ENCODE data around the gene SPACA9.

Gene SPACA9

DNA sequence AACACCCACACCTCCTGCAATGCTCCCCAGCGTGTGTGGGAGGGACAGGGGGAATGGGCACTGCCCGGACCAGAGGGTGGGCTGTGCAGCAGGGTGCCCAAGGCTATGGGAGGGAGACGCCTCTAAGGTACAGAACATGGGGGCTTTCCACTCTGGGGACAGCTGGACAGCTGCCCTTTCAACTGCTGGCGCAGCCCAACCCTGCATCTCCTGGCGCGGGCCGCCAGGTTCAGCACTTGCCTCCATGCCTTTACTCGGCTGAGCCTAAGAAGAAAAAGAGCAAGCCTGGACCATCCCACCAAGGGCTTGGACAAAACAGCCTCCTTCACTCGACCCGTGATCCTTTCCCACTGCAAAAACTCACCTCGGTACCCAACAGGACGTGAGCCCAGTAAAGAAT is 15.6 kb upstream of the SPACA9 start:
- no peak for DNase-seq
- ATAC-seq, result no peak

DNA sequence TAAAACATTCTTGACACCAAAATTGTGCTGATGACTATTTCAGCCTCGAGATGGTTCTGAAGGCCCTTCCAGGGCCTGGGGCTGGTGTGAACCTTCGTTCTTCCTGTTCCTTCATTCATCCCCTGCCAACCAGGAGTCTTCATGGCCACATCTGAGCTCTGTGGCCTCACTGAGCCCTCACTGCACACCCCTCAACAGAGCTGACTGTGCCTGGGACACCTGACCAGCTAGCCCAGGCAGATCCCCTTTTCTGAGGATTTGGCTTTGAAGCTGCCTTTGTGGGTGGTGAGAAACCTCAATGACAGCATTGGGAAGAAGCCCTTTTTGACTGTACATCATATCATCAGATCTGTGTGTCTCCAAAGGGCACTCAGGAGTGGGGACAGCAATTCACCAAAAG is 14.4 kb upstream of the SPACA9 start:
- ATAC-seq, result peak; percentile 48
- DNase-seq, result no peak

GRCh38 chr9:132864691-132865090 is 14.0 kb upstream of the SPACA9 start:
- no peak for DNase-seq

DNA sequence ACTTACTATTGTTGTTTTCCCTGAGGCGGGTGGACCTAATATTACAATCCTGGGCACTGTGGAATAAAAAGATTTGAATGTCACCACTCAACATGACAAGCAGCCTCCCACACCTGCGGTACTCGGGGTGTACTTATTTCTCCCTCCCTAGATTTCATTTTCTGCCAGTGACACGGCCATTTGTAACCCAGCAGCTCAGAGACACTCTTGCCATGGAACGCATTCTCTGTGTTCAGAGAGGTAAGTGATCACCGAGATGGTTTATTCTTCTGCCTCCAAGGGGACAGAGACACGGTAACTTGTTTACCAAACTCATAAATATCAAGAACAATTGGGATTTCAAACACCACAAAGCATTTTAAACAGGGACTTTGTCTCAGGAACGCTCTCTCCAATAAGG is 11.8 kb upstream of the SPACA9 start:
- DNase-seq (no peak), ATAC-seq (no peak)

More at GRCh38 chr9:132864691-132865090, 14.0 kb upstream of the SPACA9 start:
- ATAC-seq, result no peak

GRCh38 chr9:132869266-132869665 is 9.4 kb upstream of the SPACA9 start:
- DNase-seq (no peak), ATAC-seq (no peak)

GRCh38 chr9:132873403-132873802 is 5.3 kb upstream of the SPACA9 start:
- ATAC-seq, result no peak

DNA sequence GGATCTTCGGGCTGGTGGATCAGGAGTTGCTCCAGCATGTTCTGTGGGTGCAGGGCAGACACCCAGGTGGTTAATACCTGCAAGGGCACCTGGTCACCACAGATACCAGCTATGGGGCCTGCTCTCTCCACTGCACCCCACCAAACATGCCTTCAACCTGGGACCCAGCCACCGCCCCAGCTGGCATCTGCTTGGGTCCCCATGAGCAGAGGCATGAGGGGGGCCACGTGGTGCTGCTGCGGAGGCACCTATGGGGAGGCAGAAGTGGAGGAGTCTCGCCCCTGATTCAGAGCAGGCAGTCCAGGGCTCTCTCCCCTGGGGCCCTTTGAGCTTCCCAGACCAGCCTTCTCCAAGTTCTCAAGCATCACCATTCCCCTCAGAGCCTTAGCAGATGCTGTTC is 3.5 kb upstream of the SPACA9 start:
- ATAC-seq (no peak), DNase-seq (no peak)

More at GRCh38 chr9:132873403-132873802, 5.3 kb upstream of the SPACA9 start:
- no peak for DNase-seq

DNA sequence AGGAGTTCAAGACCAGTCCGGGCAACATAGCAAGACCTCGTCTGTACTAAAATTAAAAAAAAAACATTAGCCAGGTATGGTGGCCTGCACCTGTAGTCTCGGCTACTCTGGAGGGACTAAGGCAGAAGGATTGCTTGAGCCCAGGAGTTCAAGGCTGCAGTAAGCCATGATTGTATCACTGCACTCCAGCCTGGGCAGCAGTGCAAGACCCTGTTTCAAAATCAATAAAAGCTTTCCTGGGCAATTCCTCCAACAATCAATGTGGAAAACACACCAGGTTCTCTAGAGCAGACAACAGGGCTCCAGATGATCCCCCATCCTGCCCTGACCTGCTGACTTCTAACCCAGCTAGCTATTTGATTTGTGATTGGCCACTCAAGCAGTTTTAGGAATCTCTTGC is 1.8 kb upstream of the SPACA9 start:
- no peak for ATAC-seq
- no peak for DNase-seq

GRCh38 chr9:132877458-132877823 is 1.3 kb upstream of the SPACA9 start:
- DNase-seq (no peak), ATAC-seq (no peak)

DNA sequence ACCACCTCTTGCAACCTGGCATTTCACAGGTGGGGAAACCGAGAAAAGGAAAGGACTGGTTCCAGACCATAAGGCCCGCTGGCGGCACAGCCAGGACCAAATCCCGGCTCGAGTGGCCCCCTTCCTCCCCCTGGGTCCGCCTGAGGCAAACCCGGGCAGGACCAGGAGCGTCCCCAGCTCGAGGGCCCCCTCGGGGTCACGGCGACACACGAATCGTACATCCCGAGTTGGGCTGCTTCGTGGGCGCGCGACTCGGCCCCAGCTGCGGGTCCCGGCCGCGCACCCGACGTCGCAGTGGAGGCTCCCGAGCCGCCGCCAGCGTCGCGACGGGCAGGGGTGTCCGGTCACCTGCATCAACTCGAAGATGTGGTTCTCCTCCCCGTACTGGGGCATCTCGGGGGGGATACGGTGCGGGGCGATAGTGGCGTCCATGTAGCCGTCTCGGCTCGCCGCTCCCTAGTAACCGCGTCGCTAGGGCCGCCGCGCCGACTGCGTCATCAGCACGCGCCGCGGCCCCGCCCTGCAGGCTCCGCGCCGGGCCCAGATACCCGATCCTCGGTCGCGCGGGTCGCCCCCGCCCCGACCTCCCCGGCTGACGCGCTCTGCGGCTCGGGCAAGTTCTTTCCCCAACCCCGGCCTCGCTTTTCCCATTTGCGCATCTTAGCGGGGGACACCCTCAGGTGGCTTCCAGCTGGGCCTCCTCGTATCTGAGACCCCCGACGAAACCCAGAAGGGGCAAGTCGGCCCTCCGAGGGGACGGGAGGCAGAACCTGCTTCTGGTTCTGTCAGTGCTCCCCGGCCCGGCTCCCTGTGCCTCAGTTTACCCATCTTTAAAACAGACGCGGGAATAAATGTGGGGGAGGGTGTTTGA is 639 bp upstream of the SPACA9 start, which contains the start of gene AK8:
TSS of gene AK8 (minus strand) at position 461 of the 871 bp plus-strand sequence. CDS start at position 432, 29 bp downstream.
- peak; percentile 83 for ATAC-seq
- peak; percentile 85 for DNase-seq

DNA sequence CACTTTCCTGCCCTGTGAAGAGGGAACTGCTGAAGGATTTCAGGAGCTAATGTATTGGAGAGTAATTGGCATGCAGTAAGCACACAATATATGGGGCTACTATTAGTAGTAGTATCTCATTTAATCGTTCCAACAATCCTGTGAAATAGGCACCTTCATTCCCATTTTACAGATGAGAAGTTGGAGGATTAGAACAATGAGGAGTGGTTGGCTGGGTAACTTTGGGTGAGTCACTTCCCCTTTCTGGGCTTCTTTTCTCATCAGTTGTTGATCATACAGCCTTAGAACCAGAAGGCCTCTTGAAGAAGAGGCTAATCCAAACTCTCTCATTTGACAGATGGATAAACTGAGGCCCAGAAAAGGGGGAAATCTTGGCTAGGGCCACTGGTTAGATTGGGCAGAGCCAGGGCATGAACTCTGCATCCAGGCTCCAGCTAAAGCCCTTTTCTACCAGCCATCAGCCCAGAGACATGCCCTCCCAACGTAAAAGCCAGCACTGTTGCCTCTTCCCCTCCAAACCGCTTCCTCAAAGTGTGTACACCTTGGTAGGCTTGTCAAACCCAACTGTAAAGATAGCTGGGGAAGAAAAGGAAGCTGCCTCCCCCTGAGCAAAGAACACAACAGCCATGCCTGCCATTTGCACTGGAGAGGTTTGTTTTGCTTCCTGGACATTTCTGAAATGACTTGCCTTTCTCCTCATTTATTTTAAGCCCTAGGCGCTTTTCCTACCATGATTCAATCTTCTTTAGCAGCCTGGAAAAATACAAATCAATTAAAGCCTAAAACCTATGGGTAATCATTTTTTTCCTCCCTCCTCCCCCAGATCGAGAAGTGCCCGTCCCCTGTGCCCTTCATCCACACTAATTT is 992 bp downstream of the SPACA9 start:
- no peak for DNase-seq
- no peak for ATAC-seq

DNA sequence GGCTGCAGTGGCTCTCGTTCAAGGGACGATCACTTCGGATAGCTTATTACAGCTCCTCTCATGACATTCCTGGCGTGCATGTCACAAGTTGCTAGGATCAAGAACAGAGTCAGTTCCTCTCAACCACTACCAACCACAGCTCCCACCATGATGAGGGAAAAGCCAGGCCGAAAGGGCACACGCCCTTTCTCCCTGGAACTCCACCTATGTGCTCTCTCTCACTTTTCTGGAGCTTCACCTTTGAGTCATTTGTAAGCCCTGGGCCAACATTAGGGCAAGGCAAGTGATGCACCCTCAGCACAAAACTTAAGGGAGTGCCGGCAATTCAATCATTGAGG is 1.6 kb downstream of the SPACA9 start:
- DNase-seq (no peak), ATAC-seq (no peak)

DNA sequence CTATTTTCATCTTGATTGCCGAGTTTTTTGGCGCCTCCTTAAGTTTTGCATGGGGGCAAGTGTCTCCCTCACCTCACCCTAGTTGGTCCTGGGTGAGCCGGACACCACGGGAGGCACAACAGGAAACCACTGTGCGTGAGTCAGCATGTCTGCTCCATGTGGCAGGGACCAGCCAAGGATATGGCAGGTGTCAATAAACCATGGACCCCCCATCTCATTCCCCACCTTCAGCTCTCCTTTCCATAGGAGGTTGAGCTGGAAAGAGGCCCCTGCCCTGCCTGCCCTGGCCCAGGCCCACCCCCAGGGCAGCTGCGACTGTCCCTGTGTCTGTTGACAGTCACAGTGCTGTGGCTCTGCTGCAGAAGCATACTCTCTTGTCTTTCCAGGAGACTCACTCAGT is 3.1 kb downstream of the SPACA9 start:
- ATAC-seq (no peak), DNase-seq (no peak)

- ATAC-seq (no peak), DNase-seq (no peak)
These were observed 3.9 kb downstream of the SPACA9 start for GRCh38 chr9:132882616-132883015.

- DNase-seq (no peak), ATAC-seq (no peak)
These were observed 4.9 kb downstream of the SPACA9 start for GRCh38 chr9:132883349-132884294.

DNA sequence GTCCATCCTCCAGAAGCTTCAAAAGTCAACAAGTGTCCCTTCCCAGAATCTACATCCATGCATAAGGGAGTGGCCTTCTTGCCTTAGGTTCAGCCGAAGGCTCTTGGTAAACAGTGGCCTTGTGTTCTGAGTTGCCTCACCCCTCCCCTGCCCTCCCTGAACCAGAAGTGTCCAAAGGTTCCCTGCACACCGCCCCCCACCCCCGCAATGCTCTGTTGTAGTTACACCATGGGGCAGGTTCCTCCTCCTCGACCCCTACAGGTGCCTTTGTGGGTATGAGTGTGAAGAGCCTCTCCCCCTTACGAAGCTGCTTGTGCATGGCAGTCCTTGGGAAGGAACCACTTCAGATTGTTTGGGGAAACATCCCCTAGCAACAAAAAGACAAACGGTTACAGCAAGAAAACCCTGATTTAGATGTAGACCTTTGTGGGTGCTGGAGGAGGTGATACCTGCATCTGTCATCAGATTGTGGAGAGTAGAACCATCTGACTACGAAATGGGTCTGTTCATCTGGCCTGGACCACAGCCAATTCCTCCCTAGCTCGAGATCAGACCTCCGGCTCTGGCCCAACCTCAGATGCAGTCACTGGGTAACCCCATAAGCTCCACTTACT is 7.1 kb downstream of the SPACA9 start:
- ATAC-seq (no peak), DNase-seq (no peak)

- ATAC-seq (no peak), DNase-seq (no peak)
These were observed 7.6 kb downstream of the SPACA9 start for GRCh38 chr9:132886334-132886725.

DNA sequence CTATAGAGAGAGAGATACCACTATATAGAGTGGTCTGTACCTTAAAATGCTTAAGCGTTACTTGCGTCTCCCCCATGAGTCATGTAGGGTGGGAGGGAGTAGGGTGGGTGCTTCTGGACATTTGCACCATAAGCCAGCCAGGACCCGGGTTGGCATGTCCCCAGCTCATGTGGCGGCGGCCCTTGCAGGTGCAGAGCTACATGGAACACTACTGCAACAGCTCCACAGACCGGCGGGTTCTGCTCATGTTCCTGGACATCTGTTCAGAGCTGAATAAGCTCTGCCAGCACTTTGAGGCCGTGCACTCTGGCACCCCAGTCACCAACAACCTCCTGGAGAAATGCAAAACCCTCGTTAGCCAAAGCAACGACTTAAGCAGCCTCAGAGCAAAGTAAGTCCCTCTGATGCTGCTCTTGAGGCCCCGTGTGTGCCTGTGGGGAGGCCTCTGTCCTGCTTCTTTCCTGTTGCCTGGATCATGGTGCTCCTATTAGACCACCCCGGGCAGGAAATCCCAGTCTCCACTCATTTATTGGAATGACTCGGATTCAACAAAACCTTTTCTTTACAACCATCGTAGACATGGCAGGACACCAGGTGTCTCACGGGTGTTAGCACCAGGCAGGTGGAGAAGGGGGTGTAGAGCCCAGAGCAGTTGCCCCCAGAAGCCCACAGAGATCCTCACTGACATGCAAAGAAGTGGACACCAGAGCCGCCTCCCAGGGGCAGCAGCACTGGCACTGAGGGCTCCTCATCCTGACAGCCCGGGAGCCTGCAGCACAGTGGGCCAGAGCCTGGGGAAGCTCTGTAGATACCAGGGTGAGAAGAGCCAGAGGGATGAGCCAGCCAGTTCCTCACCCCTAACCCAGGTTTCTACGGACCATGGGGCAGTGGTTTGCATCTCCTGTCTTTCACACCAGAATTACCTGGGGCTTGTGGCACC is 8.8 kb downstream of the SPACA9 start:
- ATAC-seq (no peak), DNase-seq (no peak)

GRCh38 chr9:132888151-132888550 is 9.5 kb downstream of the SPACA9 start:
- DNase-seq (no peak), ATAC-seq (no peak)

- ATAC-seq (no peak), DNase-seq (no peak)
These were observed 13.7 kb downstream of the SPACA9 start for GRCh38 chr9:132892400-132892799.

- DNase-seq, result no peak
- ATAC-seq, result no peak
These were observed 15.6 kb downstream of the SPACA9 start for GRCh38 chr9:132894346-132894745.
